ENCODE results near the gene CST11. TPM values are rescaled to one million over a fixed set of nuclear protein-coding genes. Genes with fewer than 3 reads are reported as not detected.
A peak's percentile ranks its signal among the peaks of the same experiment; 100 is the strongest.

CST11 gene
- total and polyA plus RNA-seq, 12 donors: not detected

- H3K4me3 ChIP-seq: no peak overlapping the region
- H3K27ac ChIP-seq: no peak overlapping the region
- no peaks in the 10 kb centered on the region for H3K27me3 ChIP-seq
- intact Hi-C loops (cut with DNase I): no loop called here
- TF ChIP-seq, protein P1, sequence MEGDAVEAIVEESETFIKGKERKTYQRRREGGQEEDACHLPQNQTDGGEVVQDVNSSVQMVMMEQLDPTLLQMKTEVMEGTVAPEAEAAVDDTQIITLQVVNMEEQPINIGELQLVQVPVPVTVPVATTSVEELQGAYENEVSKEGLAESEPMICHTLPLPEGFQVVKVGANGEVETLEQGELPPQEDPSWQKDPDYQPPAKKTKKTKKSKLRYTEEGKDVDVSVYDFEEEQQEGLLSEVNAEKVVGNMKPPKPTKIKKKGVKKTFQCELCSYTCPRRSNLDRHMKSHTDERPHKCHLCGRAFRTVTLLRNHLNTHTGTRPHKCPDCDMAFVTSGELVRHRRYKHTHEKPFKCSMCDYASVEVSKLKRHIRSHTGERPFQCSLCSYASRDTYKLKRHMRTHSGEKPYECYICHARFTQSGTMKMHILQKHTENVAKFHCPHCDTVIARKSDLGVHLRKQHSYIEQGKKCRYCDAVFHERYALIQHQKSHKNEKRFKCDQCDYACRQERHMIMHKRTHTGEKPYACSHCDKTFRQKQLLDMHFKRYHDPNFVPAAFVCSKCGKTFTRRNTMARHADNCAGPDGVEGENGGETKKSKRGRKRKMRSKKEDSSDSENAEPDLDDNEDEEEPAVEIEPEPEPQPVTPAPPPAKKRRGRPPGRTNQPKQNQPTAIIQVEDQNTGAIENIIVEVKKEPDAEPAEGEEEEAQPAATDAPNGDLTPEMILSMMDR (IDR thresholded peaks at IDR 0.05): no peak
- no peak for TF ChIP-seq POLR2A (IDR thresholded peaks at IDR 0.05)
- 86 to 93% (median 89%) methylated on average over 5 of the region's 5 CpGs for WGBS, 4 donors
- no peaks in the 10 kb centered on the region for H3K9me3 ChIP-seq (replicated peaks in 1 of 3)
- DNase-seq: no peak
- no peaks in the 10 kb centered on the region for H3K4me1 ChIP-seq (replicated peaks in 1 of 2)
- no peaks in the 10 kb centered on the region for H3K36me3 ChIP-seq (replicated peaks in 1 of 2)
Observed at GRCh38 chr20:23448167-23448566, 4.5 kb downstream of the CST11 start.

DNA sequence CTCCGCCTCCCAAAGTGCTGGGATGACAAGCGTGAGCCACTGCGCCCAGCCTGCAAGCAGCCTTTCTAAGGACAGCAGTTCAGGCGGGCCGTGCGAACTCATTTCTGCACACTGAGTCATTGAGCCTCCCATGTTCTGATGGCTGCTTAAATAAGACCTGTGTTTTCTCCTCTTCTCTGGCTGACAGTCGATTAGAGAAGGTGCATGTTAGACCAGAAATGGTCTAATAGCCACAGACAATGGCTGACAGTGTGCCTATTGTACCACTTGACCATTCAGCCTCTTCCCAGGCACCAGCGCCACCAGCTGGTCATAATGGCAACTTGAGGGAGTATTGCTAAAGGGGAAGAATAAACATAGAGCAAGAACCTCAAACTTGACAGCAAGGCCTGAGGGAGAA lies 6.2 kb downstream of the CST11 start:
- intact Hi-C loops (cut with DNase I): no loop called here

GRCh38 chr20:23445596-23446217 lies 7.0 kb downstream of the CST11 start:
- Histone ChIP-seq H3K9me3 (replicated peaks in 1 of 3) (no peaks in the 10 kb centered on the region), H3K4me1 (replicated peaks in 1 of 2) (no peaks in the 10 kb centered on the region), H3K36me3 (replicated peaks in 1 of 2) (no peaks in the 10 kb centered on the region), H3K27ac (no peak overlapping the region), H3K27me3 (no peaks in the 10 kb centered on the region), H3K4me3 (no peak overlapping the region)
- peak in 5 of 7 donors; percentile 7 to 41 (median 25) for DNase-seq
- 78 to 88% (median 85%) methylated on average over 7 of the region's 7 CpGs for WGBS, 4 donors
- TF ChIP-seq, protein P1 (IDR thresholded peaks at IDR 0.05): no peak
- no peak for TF ChIP-seq POLR2A (IDR thresholded peaks at IDR 0.05)
- intact Hi-C loops (cut with DNase I): no loop called here

More for the DNA sequence above, 6.2 kb downstream of the CST11 start:
- Histone ChIP-seq H3K9me3 (replicated peaks in 1 of 3) (no peaks in the 10 kb centered on the region), H3K36me3 (replicated peaks in 1 of 2) (no peaks in the 10 kb centered on the region), H3K4me1 (replicated peaks in 1 of 2) (no peaks in the 10 kb centered on the region), H3K27ac (no peak overlapping the region), H3K27me3 (no peaks in the 10 kb centered on the region), H3K4me3 (no peak overlapping the region)
- DNase-seq: peak; percentile 51 to 83 (median 61)
- TF ChIP-seq POLR2A (IDR thresholded peaks at IDR 0.05): no peak
- TF ChIP-seq, protein P1 (IDR thresholded peaks at IDR 0.05): peak; percentile 28 to 65 (median 59)
- 73 to 79% (median 76%) methylated on average over 8 of the region's 8 CpGs for WGBS, 4 donors

DNA sequence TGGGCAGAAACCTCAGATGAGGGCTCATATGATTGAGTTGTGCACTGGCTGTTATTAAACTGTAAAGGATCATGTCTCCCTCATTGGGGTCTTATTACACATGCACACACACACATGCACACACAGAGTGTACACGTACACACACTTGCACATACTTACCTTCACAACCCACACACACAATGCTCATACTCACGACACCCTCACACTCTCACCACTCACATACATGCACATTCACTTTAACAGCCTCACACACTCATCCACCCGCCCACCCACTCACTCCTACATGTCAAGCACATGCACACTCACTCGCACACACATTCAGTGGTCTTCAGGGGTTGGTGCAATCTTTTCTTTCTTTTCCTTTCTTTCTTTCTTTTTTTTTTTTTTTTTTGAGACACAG lies 7.8 kb downstream of the CST11 start:
- Histone ChIP-seq H3K4me1 (replicated peaks in 1 of 2) (no peaks in the 10 kb centered on the region), H3K9me3 (replicated peaks in 1 of 3) (no peaks in the 10 kb centered on the region), H3K4me3 (no peak overlapping the region), H3K27me3 (no peaks in the 10 kb centered on the region), H3K36me3 (replicated peaks in 1 of 2) (no peaks in the 10 kb centered on the region), H3K27ac (no peak overlapping the region)
- peak in 1 of 7 donors; percentile 33 for DNase-seq
- 82 to 92% (median 85%) methylated on average over 4 of the region's 4 CpGs for WGBS, 4 donors
- TF ChIP-seq, protein P1 (IDR thresholded peaks at IDR 0.05): no peak
- TF ChIP-seq POLR2A (IDR thresholded peaks at IDR 0.05): no peak
- intact Hi-C loops (cut with DNase I): loop anchor here in 1 of 2 donors (5.0 kb wide), 1 partner anchor 162 kb away; the partner anchor contains the start of gene CST9
